HG02588 (cell line): ENCODE results near the gene ABCC12.

Source experiments
- ATAC-seq: cut with Tn5 transposase; IDR thresholded peaks from one replicate; pipeline ENCODE4 v1.9.1; 2021; ENCODE audit warnings: mild to moderate bottlenecking, moderate library complexity; ENCODE audit not compliant: unreplicated experiment

Gene ABCC12

DNA sequence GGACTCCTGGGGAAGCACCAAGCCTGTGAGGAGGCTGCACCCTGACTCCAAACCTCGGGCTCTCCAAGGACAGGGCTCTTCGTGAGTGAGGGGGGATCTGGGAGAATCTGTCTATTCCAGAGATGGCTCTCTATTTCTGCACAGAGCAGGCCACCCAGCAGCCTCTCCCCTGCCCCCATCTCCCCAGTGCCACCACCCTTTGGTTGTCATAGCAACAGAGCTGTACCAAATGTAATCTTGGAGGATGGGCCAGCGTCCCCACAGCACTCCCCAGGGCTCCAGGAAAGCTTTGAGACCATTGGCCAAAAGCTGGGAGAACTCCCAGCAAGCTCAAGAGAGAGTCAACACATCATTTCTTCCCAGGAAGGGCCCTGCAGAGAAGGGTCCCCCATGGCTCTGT is 49.3 kb downstream of the ABCC12 start:
- ATAC-seq, result no peak
